GM12865 (cell line): Measurements from ENCODE around the gene CLDN14.
"Not testable (repeated sequence)": the region's sequence is repeated elsewhere in the genome, so short reads cannot be mapped to it uniquely, and the experiment has no call there.

Experiments
- DNase-seq: peaks from one replicate; pipeline ENCODE4 v3.0.0; 2010; ENCODE audit warnings: low read depth
- H3K4me3 ChIP-seq: 2 replicates; pipeline ENCODE4 v1.5.1; 2011; ENCODE audit warnings: mild to moderate bottlenecking, low read depth, low read length, control low read depth
- CTCF ChIP-seq: IDR thresholded peaks from 2 replicates; pipeline ENCODE4 v1.5.1; 2011; ENCODE audit warnings: low read length, control low read depth, low read depth, inconsistent platforms; ENCODE audit not compliant: insufficient read depth; ENCODE audit errors: missing control alignments

CLDN14 gene

GRCh38 chr21:36482181-36482580 lies 2.3 kb upstream of the CLDN14 start:
- no peak for DNase-seq
- TF ChIP-seq CTCF, result no peak
- no peak overlapping the region for H3K4me3 ChIP-seq

- DNase-seq, result no peak
- no peak for TF ChIP-seq CTCF
- no peak overlapping the region for H3K4me3 ChIP-seq
Measured at GRCh38 chr21:36481639-36482038, 1.7 kb upstream of the CLDN14 start.

- no peak overlapping the region for H3K4me3 ChIP-seq
- no peak for DNase-seq
- no peak for TF ChIP-seq CTCF
Measured at GRCh38 chr21:36480618-36481017, 696 bp upstream of the CLDN14 start.

GRCh38 chr21:36478941-36479340 lies 981 bp downstream of the CLDN14 start:
- DNase-seq, result no peak
- H3K4me3 ChIP-seq, result no peak overlapping the region
- TF ChIP-seq CTCF, result no peak

GRCh38 chr21:36478207-36478701 lies 1.7 kb downstream of the CLDN14 start:
- peak; percentile 53 for DNase-seq

GRCh38 chr21:36477559-36477958 lies 2.4 kb downstream of the CLDN14 start:
- no peak for DNase-seq
- no peak overlapping the region for H3K4me3 ChIP-seq
- no peak for TF ChIP-seq CTCF

More at GRCh38 chr21:36478207-36478701, 1.7 kb downstream of the CLDN14 start:
- no peak for TF ChIP-seq CTCF
- H3K4me3 ChIP-seq, result no peak overlapping the region

GRCh38 chr21:36477001-36477400 lies 2.9 kb downstream of the CLDN14 start:
- no peak for DNase-seq
- no peak for TF ChIP-seq CTCF
- H3K4me3 ChIP-seq, result no peak overlapping the region

- not testable (repeated sequence) for DNase-seq, H3K4me3 ChIP-seq
Measured at GRCh38 chr21:36476541-36476940, 3.4 kb downstream of the CLDN14 start.
